ENCODE measurements around the gene HGFAC.

DNA sequence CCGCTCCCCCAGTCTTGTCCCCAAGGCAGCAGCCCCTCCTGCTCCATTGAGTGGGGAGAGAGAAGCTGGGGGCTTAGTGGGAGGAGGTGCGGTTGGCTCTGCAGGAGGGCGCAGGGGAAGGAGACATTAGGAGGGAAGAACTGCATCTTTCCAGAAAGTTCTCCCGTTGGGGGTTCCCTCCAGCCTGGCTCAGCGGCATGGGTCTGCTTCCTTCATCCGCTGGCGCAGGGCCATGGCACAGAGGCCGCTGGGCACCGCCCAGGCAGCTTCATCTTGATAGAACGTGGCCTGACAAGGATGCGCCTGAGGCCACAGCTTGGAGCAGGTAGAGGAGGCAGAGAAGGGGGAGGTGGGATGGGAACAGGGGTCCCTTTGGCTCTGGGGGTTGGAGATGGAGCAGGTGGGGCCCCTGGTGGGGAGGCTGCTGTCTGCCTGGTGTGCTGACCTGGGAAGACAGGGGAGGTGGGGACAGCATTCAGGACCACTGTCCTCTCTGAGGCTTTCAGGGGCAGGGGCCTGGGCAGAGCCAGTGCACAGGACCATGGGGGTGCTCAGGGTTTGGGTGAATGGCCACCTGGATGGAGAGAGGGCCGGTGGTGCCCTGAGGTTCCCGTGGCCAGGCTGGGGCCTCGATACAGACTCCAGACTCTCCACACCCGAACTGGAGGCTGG is 33.4 kb downstream of the HGFAC start:
- TF ChIP-seq, protein P1, sequence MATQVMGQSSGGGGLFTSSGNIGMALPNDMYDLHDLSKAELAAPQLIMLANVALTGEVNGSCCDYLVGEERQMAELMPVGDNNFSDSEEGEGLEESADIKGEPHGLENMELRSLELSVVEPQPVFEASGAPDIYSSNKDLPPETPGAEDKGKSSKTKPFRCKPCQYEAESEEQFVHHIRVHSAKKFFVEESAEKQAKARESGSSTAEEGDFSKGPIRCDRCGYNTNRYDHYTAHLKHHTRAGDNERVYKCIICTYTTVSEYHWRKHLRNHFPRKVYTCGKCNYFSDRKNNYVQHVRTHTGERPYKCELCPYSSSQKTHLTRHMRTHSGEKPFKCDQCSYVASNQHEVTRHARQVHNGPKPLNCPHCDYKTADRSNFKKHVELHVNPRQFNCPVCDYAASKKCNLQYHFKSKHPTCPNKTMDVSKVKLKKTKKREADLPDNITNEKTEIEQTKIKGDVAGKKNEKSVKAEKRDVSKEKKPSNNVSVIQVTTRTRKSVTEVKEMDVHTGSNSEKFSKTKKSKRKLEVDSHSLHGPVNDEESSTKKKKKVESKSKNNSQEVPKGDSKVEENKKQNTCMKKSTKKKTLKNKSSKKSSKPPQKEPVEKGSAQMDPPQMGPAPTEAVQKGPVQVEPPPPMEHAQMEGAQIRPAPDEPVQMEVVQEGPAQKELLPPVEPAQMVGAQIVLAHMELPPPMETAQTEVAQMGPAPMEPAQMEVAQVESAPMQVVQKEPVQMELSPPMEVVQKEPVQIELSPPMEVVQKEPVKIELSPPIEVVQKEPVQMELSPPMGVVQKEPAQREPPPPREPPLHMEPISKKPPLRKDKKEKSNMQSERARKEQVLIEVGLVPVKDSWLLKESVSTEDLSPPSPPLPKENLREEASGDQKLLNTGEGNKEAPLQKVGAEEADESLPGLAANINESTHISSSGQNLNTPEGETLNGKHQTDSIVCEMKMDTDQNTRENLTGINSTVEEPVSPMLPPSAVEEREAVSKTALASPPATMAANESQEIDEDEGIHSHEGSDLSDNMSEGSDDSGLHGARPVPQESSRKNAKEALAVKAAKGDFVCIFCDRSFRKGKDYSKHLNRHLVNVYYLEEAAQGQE (IDR thresholded peaks at IDR 0.05; ENCODE audit: borderline replicate concordance), result no peak
- TF ChIP-seq, protein P2, sequence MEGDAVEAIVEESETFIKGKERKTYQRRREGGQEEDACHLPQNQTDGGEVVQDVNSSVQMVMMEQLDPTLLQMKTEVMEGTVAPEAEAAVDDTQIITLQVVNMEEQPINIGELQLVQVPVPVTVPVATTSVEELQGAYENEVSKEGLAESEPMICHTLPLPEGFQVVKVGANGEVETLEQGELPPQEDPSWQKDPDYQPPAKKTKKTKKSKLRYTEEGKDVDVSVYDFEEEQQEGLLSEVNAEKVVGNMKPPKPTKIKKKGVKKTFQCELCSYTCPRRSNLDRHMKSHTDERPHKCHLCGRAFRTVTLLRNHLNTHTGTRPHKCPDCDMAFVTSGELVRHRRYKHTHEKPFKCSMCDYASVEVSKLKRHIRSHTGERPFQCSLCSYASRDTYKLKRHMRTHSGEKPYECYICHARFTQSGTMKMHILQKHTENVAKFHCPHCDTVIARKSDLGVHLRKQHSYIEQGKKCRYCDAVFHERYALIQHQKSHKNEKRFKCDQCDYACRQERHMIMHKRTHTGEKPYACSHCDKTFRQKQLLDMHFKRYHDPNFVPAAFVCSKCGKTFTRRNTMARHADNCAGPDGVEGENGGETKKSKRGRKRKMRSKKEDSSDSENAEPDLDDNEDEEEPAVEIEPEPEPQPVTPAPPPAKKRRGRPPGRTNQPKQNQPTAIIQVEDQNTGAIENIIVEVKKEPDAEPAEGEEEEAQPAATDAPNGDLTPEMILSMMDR (IDR thresholded peaks at IDR 0.05; ENCODE audit: poor library complexity, severe bottlenecking), result no peak
- no peak for TF ChIP-seq MXI1 (conservative IDR thresholded peaks at IDR 0.05; ENCODE audit: poor library complexity, severe bottlenecking)
- TF ChIP-seq TAF1 (IDR thresholded peaks at IDR 0.05; ENCODE audit: low read depth), result no peak
- TF ChIP-seq EZH2 (IDR thresholded peaks at IDR 0.05; ENCODE audit: borderline replicate concordance, insufficient read depth, low read length, poor library complexity, severe bottlenecking), result no peak
- TF ChIP-seq RAD21 (conservative IDR thresholded peaks at IDR 0.05), result no peak
- TF ChIP-seq EP300 (conservative IDR thresholded peaks at IDR 0.05; ENCODE audit: poor library complexity, severe bottlenecking), result no peak

Measured in neural cell (in vitro differentiated cells).